Activated CD8-positive, alpha-beta memory T cell treated with anti-CD3 and anti-CD28 coated beads for 24 hours (primary cell): Measurements from ENCODE around the gene KCNK4.
A peak's percentile ranks its signal among the peaks of the same experiment; 100 is the strongest.

Source experiments
- DNase-seq: peaks from one replicate; pipeline ENCODE4 v3.0.0-alpha.2; 2020

KCNK4 gene

DNA sequence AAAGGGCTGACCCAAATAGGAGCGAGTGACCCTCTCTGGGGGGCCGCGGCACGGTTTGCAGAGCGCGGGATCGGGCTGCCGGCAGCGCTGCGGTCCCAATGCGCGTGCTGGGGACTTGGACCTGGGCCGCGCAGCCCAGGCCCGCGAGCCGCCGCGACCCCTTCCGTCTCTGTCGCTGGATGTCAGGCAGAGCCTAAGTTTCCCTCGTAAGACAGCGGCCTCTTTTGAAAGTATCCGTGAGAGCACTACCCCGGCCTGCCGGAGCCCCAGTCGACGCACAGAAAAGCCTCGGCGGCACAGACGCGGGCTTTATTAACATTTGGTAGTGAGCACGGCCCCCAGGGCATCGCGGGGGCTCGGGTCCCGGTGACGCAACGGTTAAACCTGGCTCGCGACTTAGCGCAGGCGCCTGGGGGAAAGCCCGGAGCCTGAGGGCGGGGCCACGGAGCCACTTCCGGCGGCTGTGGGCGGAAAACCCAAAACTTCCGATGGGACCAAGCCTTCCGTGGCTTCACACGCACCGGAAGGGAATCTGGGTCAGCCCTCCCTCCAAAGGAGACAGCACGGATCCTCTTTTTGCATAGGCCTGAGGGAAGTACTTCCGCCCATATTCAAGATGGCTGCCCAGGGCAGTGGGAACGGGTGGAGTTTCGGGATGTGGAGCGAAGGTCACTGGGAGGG, 21.4 kb upstream of the KCNK4 start:
- DNase-seq, result peak; percentile 99

DNA sequence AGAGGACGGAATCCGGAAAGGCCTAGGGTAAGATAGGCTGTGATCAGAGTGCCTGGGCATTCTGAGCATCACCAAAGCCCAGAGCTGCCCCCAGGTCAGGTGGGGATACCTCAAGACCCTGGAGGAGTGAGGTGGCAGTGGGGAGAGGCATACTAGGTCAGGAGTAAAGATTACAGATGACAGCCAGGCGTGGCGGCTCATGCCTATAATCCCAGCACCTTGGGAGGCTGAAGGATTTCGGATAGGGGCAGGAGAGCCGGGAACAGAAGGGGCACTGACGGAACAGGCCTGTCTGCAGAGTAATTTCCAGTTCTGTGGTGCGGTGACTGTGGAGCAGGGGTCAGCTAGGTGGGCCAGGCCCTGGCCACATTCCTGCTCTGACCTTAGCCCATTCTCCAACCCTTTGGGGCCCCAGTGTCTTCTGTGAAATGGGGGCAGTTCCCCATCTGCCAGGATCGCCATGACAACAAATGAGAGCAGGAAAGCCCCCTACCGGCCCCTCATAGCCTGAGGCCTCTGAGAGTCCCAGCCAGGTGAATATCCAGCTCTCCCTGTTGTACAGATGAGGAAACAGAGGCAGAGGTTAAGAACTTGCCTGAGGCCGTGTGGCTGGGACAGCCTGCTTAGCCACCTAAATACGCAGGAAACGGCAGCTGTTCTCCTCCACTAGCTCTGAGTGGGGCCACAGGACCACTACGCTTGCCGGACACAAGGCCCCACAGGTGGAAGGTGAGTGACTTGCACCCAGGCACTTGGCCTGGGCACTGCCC, 15.9 kb upstream of the KCNK4 start:
- no peak for DNase-seq

GRCh38 chr11:64275841-64276240, 15.3 kb upstream of the KCNK4 start:
- no peak for DNase-seq

DNA sequence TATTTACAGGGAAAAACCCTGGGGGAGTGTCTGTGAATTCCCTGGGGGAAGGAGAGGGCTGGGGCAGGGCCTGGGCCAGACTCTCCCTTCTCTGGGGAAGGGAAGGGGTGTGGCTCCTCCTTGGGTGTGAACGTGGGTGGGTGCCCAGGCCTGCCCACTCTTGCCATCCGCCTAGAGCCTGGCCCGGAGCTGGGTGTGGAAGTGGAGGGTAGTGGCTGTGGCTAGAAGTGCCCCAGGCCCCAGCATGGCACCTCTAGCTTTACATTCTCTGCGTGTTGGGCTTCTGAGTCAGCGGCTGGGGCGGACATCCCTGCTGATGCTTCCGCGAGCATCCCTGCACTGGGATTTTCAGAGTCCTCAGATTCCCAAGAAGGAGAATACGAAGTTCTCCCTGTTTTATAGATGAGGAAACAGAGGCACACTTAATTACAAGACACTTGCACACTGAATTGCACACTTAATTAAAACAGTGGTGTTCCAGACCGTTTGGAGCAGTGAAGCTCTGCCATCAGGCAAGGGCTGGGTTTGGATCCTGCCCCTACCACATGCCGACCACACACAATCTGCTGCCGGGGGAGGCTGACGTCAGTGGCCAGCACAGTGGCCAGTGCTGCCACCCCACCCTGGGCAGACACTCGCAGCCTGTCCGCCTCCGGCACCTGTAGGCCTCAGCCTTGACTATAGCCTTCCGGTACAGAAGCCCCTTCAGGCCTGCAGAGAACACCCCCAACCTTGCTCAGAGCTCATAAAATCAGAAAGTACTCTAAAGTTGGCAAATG, 14.3 kb upstream of the KCNK4 start:
- no peak for DNase-seq

DNA sequence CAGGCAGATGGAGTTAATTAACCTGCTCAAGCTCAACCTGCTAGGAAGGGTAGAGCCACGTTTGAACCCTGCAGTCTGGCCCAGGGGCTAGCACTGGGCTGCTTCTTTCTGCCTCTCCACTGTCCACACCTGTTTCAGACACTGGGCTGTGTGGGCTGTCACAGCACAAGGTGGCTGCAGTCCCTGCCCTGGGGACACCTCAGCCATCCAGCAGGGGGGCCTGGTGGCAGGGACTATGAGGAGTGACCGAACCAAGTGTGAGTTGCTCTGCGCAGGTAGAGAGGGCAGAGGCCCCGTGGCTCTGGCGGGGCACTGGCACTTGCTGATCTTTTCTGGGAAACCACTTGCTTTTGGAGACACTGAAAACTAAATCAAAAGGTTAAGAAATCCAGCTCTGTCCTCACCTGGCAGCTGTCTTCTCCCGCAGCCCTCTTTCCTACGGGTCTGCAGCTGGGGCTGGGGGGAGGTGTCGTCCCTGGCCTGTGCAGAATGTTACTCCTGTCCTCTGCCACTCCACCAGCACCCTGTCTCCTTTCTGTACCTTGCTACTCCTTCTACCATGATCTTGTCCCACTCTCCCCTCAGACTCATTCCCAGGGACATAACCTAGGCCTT, 12.4 kb upstream of the KCNK4 start:
- no peak for DNase-seq

DNA sequence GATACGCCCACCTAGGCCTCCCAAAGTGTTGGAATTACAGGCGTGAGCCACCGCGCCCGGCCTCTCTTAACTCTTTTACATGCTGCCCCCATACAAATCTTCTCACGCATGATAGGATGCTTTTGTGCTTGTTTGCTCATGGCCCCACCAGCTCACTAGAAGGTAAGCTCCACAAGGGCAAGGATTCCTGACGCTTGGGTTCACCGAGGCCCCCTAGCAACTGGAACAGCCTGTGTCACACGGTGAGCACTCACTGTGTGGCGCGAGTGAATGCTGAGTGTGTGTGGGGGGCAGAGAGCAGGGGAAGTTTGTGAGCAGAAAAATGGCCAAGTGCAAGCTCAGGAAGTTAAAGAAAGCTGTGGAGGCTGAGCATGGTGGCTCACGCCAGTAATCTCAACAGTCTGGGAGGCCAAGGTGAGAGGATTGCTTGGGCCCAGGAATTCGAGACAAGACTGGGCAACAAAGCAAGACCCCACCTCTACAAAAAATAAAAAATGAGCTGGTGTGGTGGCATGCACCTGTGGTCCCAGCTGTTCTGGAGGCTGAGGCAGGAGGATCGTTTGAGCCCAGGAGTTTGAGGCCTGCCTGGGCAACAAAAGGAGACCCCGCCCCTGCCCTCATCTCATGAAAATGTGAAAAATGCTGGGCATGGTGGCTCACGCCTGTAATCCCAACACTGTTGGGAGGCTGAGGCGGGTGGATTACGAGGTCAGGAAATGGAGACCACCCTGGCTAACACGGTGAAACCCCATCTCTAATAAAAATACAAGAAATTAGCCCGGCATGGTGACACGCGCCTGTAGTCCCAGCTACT, 8.9 kb upstream of the KCNK4 start:
- no peak for DNase-seq

DNA sequence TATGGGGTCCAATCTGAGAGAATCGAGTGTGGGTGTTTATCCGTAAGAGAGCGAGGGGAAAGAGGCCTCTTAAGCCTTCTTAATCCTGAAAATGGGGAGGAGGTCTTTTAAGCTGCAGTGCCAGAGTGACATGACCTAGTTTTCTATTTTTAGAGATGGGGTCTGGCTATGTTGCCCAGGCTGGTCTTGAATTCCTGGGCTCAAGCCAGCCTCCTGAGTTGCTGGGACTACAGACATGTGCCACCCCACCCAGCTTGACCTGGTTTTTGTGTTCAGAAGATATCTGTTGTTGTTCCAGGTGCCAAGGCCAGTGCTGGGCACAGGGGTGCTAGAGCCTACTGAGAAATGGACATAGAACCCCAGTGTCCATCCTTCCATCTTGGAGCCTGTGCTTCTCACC, 8.0 kb upstream of the KCNK4 start:
- no peak for DNase-seq

- DNase-seq, result peak; percentile 96
These were observed 6.8 kb upstream of the KCNK4 start, which contains the start of gene BAD for GRCh38 chr11:64284048-64284961. TSS of gene BAD (minus strand) at chr11:64284665. CDS start at chr11:64284368, 297 bp downstream.

DNA sequence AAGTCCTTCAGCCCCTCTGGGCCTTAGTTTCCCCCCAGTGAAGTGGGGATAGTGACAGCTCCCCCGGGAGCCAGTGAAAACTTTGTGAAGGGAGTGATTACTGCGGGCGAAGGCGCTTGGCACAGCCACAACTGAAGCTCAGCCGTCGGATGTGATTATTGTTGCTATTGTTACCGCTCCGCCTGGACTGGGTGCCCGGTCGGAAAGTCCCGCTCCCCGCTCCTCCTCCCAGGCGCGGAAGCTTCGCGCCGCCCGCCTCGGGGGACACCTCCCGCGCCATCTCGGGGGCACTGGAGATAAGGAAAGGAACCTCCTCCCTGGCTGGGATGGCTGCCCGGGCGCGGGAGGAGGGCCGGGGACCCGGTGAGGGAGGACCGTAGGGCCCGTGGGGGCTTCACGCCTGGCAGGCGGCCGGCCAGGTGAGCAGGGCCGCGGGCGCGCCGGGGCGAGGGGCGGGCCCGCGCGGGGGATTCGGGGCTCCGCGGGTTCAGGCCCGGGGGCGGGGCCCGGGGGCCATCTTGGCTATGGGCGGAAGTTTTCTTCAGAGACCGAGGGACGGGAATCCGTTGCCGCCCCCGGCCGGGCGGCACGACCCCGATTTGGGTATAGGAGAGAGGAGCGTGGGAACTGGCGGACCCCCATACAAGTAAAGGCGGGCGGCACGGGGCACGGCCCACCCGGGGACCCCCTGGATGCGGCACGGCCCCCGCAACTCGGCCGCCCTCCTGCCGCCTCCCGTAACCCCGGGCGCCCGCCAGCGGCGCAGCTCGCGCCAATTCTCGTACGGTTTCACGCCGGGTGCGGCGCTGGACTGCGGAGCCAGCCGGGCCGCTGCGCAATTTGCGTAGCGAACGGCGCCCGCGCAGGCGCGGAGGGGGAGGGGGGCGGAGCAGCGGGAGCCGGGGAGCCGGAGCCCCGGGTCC, 5.9 kb upstream of the KCNK4 start, which contains the start of gene GPR137:
GPR137 (plus strand) TSS at position 887 of the 923 bp plus-strand sequence. CDS start 677 bp downstream, outside the sequence.
- DNase-seq, result peak; percentile 100

DNA sequence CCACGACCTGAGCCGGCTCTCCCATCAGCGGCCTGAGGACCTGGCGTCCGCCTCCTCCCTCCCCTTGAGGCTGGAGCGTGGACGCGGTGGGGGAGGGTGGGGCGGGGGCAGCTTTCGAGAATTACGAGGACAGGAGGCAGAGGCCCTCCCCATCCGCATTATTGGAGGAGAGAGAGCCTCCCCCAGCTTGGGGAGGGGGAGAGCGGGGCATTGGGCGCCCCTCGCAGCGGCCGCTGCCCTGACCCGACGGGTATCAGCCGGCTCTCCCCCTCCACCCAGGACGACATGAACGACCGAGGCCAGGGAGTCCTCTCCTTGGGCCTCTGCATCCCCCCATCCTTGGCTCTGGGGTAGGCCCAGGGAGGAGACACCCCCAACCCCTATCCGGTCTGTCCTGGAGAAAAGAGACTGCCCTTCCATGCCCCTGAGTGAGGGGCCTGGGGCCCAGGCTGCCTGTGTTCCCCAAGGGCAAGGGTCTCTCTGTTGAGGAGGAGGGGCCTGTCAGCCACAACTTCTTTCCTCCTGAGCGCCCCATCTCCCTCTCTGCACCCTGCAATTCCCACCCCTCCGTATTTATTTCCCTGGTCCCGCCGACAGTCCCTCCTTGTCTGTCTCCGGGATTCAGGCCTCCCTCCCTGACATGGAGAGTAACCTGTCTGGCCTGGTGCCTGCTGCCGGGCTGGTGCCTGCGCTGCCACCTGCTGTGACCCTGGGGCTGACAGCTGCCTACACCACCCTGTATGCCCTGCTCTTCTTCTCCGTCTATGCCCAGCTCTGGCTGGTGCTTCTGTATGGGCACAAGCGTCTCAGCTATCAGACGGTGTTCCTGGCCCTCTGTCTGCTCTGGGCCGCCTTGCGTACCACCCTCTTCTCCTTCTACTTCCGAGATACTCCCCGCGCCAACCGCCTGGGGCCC, 5.0 kb upstream of the KCNK4 start:
- peak; percentile 65 for DNase-seq

- DNase-seq, result no peak
These were observed 4.3 kb upstream of the KCNK4 start for GRCh38 chr11:64286801-64287159.

- DNase-seq, result no peak
These were observed 3.3 kb upstream of the KCNK4 start for GRCh38 chr11:64287676-64288352.

DNA sequence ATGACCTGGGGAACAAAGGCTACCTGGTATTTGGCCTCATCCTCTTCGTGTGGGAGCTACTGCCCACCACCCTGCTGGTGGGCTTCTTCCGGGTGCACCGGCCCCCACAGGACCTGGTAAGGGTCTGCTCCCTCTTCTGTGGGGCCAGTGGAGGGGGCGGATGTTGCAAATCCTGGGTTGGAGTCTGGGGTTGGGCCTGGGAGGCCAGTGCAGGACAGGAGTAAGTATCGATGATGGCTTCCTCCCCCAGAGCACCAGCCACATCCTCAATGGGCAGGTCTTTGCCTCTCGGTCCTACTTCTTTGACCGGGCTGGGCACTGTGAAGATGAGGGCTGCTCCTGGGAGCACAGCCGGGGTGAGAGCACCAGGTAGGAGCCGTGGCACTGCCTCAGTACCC, 2.8 kb upstream of the KCNK4 start:
- DNase-seq, result no peak

GRCh38 chr11:64289002-64289564, 2.0 kb upstream of the KCNK4 start:
- DNase-seq, result no peak

DNA sequence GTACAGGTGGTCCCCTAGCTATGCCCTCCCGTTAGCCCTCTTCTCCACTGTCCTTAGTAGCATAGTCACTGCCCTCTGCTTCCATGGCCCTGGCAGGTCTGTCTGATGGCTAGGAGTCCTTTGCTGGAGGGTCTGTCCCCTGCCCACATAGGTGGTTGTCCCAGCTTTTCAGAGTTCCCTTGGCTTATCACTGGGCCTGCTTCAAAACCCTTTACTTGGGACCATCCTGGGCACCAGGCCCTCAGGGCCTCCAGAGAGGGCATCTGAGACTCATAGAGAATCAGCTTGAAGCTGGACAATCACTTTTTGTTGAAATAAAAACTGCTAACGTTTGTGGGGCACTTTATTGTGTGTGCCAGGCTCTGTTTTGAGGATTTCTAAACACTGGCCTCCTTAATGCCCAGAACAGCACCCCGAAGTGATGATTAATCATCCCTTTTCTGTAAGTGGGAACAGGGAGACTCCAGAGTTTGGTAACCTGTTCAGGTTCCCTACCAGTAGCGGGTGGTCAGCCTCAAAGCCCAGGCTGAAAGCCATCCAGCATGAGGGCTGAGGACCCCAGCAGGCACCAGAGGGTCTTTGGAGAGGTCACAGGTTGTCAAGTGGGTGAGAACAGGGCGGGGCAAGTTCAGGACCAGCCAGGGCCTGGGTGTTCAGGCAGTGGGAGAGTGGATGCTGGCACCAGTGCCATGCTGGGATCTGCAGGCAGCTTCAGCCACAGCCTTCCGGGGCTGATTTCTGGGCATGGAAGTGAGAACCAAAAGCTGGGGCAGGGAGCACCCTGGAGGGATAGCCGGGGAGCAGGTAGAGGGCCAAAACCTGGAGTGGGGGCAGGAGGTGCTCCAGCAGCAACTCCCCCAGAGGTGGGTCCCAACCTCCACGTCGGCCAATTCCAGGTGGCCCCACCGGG, 495 bp upstream of the KCNK4 start:
- no peak for DNase-seq

- no peak for DNase-seq
These were observed 804 bp downstream of the KCNK4 start for GRCh38 chr11:64291752-64292459.
